Measurements from ENCODE around the gene FAM217B.

The FAM217B gene

DNA sequence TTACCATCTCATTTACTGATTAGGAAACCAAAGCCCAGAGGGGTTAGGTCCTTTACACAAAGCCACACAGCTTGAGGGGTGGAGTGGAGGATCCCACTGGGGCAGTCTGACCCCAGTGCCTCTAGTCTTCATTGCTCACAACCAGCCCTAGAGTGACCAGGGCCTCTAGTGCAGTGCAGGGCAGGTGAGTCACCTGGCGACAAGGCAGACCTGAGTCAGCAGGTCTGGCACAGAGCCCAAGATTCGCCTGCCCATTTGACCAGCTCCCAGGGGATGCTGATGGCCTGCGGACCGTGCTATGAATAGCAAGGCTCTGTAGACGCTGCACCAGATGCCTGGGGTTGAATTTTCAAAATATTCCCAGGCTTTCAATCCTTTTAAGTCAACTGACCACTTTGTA is 48.0 kb downstream of the FAM217B start:
- DNase-seq: no peak
- H3K27ac ChIP-seq (ENCODE audit: insufficient read depth, low read length, poor library complexity, severe bottlenecking): no peak overlapping the region
- no peaks in the 10 kb centered on the region for H3K9me3 ChIP-seq (ENCODE audit: control insufficient read depth, low read length)
- no peaks in the 10 kb centered on the region for H3K4me1 ChIP-seq (ENCODE audit: control insufficient read depth, insufficient read depth, low read length, poor library complexity, severe bottlenecking)
- H3K36me3 ChIP-seq (ENCODE audit: control insufficient read depth, insufficient read depth, low read length): no peaks in the 10 kb centered on the region
- no peak overlapping the region for H3K4me3 ChIP-seq (ENCODE audit: insufficient read depth, low read depth, low read length, poor library complexity, severe bottlenecking)
- H3K27me3 ChIP-seq (replicated peaks; ENCODE audit: control insufficient read depth, insufficient read depth, low read length, poor library complexity, severe bottlenecking): no peaks in the 10 kb centered on the region

DNA sequence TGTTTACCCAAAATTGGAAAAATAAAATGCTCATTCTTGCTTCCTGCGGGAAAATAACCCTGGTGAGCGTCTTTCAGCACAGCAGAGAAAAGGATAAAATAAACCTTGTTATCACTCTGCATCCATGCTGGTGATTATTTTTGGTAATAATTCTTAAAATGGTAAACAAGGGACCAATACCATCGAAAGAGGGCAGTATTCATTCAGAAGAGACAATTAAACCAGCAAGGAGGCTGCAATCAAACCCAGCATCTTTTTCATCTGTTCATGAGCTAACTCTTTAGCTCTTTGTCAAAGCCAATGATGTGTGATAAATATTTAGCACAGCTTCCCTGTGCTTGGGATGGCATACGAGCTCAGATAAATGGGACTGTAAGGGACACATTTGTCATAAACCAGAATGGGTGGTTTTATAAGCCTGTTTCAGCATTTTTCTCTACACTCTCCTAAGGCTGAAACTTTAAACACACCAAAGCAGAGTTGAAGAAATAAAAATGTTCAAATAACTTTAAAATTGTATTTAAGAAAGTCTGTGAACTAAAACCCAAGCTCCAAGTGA is 52.4 kb downstream of the FAM217B start:
- Histone ChIP-seq H3K9me3 (ENCODE audit: control insufficient read depth, low read length) (no peaks in the 10 kb centered on the region), H3K4me1 (ENCODE audit: control insufficient read depth, insufficient read depth, low read length, poor library complexity, severe bottlenecking) (no peaks in the 10 kb centered on the region), H3K27ac (ENCODE audit: insufficient read depth, low read length, poor library complexity, severe bottlenecking) (no peak overlapping the region), H3K4me3 (ENCODE audit: insufficient read depth, low read depth, low read length, poor library complexity, severe bottlenecking) (no peak overlapping the region), H3K27me3 (replicated peaks; ENCODE audit: control insufficient read depth, insufficient read depth, low read length, poor library complexity, severe bottlenecking) (no peaks in the 10 kb centered on the region), H3K36me3 (ENCODE audit: control insufficient read depth, insufficient read depth, low read length) (no peaks in the 10 kb centered on the region)
- DNase-seq: no peak

DNA sequence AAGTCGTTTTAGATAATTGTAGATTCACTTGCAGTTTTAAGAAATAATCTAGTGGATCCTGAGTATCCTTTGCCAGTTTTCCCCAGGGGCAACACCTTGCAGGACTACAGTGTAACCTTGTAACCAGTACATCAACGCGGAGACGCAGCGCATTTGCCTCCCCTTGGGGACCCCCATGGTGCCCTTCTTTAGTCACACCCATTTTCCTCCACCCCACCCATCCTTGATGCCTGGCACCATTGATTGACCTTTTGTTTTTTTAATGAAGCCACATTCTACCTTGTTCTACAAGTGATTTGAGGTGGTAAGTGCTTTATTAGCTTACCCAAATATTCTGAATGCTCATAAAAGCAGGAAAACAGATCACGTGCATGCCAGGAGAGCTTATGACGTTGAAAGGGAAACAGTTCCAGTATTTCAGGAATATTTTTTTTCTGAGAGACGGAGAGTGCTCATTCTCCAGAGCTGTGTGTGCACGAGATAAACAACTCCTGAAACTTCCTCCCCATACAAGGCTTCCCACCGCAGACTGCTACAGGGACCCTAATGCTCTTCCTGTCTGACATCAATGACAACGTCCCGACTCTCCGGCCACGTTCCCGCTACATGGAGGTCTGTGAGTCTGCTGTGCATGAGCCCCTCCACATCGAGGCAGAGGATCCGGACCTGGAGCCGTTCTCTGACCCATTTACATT is 53.7 kb downstream of the FAM217B start:
- Histone ChIP-seq H3K4me3 (ENCODE audit: insufficient read depth, low read depth, low read length, poor library complexity, severe bottlenecking) (no peak overlapping the region), H3K36me3 (ENCODE audit: control insufficient read depth, insufficient read depth, low read length) (no peaks in the 10 kb centered on the region)

DNA sequence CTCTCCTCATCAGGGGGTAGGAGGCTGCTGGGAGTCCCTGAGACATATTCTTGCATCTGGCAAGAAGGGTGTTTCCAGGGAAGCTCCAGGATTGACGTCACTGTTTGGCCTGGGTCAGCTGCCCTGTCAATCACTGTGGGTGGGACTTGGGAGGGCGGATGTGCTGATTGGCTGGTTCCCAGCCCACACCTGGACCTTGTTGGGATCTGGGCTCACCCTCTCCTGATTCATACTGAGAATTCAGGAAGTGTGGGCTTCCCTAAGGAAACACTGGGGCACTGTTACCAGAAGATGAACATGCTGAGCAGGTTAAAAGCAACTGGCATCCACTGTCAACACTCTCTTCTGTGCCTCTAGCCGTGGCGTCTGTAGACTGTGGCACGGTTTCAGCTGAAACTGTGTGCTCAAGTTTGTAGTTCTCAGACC is 54.5 kb downstream of the FAM217B start:
- DNase-seq: no peak
- Histone ChIP-seq H3K27ac (ENCODE audit: insufficient read depth, low read length, poor library complexity, severe bottlenecking) (no peak overlapping the region), H3K36me3 (ENCODE audit: control insufficient read depth, insufficient read depth, low read length) (no peaks in the 10 kb centered on the region), H3K27me3 (replicated peaks; ENCODE audit: control insufficient read depth, insufficient read depth, low read length, poor library complexity, severe bottlenecking) (no peaks in the 10 kb centered on the region), H3K4me3 (ENCODE audit: insufficient read depth, low read depth, low read length, poor library complexity, severe bottlenecking) (no peak overlapping the region), H3K9me3 (ENCODE audit: control insufficient read depth, low read length) (no peaks in the 10 kb centered on the region), H3K4me1 (ENCODE audit: control insufficient read depth, insufficient read depth, low read length, poor library complexity, severe bottlenecking) (no peaks in the 10 kb centered on the region)

More for the DNA sequence above, 53.7 kb downstream of the FAM217B start:
- H3K27ac ChIP-seq (ENCODE audit: insufficient read depth, low read length, poor library complexity, severe bottlenecking): no peak overlapping the region
- no peak for DNase-seq
- H3K9me3 ChIP-seq (ENCODE audit: control insufficient read depth, low read length): no peaks in the 10 kb centered on the region
- no peaks in the 10 kb centered on the region for H3K4me1 ChIP-seq (ENCODE audit: control insufficient read depth, insufficient read depth, low read length, poor library complexity, severe bottlenecking)
- no peaks in the 10 kb centered on the region for H3K27me3 ChIP-seq (replicated peaks; ENCODE audit: control insufficient read depth, insufficient read depth, low read length, poor library complexity, severe bottlenecking)

DNA sequence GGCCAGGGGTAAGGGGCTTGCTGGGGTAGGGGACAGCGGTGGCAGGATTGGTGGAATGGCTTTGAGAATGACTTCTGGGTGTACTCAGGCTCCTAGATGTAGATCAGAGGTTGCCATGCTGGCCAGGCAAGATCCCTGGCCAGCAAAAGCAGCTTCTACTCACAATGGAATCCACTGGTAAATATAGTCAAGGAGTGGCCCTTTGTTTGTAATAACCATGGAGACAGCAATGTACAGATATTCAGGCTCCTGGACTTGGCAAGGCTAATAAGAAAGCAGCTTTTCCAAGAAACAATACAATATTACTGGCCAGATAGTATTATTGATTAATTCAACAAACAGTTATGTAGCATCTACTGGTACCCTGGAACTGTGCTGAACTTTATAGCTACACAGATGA is 55.9 kb downstream of the FAM217B start:
- no peak overlapping the region for H3K27ac ChIP-seq (ENCODE audit: insufficient read depth, low read length, poor library complexity, severe bottlenecking)
- H3K27me3 ChIP-seq (replicated peaks; ENCODE audit: control insufficient read depth, insufficient read depth, low read length, poor library complexity, severe bottlenecking): no peaks in the 10 kb centered on the region
- no peak for DNase-seq
- H3K36me3 ChIP-seq (ENCODE audit: control insufficient read depth, insufficient read depth, low read length): no peaks in the 10 kb centered on the region
- no peak overlapping the region for H3K4me3 ChIP-seq (ENCODE audit: insufficient read depth, low read depth, low read length, poor library complexity, severe bottlenecking)
- no peaks in the 10 kb centered on the region for H3K9me3 ChIP-seq (ENCODE audit: control insufficient read depth, low read length)
- H3K4me1 ChIP-seq (ENCODE audit: control insufficient read depth, insufficient read depth, low read length, poor library complexity, severe bottlenecking): no peaks in the 10 kb centered on the region

DNA sequence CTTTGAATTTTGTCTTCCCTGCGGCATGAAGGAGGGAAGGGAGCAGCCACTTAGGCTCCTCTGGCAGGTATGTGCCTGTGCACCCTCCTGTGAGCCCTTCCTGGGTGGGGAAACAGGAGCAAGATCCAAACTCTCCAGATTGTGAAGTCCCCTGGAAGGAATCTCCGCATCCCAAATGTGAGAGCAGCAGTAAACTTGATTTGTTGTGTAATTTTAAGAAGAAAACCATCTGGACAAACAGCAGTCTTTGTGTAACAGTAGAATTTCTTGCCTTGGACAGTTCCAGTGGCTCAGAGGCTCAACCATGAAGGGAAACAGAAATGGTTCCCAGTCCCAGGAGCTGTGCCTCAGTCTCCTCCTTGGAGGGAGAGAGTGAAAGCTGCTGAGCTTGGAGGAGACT is 57.7 kb downstream of the FAM217B start:
- Histone ChIP-seq H3K4me1 (ENCODE audit: control insufficient read depth, insufficient read depth, low read length, poor library complexity, severe bottlenecking) (no peaks in the 10 kb centered on the region), H3K27ac (ENCODE audit: insufficient read depth, low read length, poor library complexity, severe bottlenecking) (no peak overlapping the region), H3K36me3 (ENCODE audit: control insufficient read depth, insufficient read depth, low read length) (no peaks in the 10 kb centered on the region), H3K4me3 (ENCODE audit: insufficient read depth, low read depth, low read length, poor library complexity, severe bottlenecking) (no peak overlapping the region), H3K9me3 (ENCODE audit: control insufficient read depth, low read length) (no peaks in the 10 kb centered on the region), H3K27me3 (replicated peaks; ENCODE audit: control insufficient read depth, insufficient read depth, low read length, poor library complexity, severe bottlenecking) (no peaks in the 10 kb centered on the region)
- DNase-seq: no peak
